GM23338 (cell line): ENCODE data around the gene SLC25A44.

ENCODE experiments used
- EZH2 ChIP-seq: fragments of 200-600 bp; sonication (generic); IDR thresholded peaks from one replicate; pipeline ENCODE4 v1.8.0; 2017; ENCODE audit warnings: antibody characterized with exemption, mild to moderate bottlenecking, low read depth; ENCODE audit not compliant: unreplicated experiment
- POLR2AphosphoS5 ChIP-seq: IDR thresholded peaks from 2 replicates; pipeline ENCODE4 v1.6.1; 2016; ENCODE audit warnings: antibody characterized with exemption, low read depth
- TF ChIP-seq, protein P1 (sequence below), 2 experiments: fragments of 200-600 bp in 1 of 2; sonication (generic) in 1 of 2; conservative IDR thresholded peaks; 2 replicates each; pipeline versions ENCODE4 v1.5.1 to v1.6.1; 2016 to 2017; ENCODE audit warnings: antibody characterized with exemption in 2 of 2, low read depth in 2 of 2, mild to moderate bottlenecking in 2 of 2, moderate library complexity in 1 of 2

- TF ChIP-seq, protein P1, sequence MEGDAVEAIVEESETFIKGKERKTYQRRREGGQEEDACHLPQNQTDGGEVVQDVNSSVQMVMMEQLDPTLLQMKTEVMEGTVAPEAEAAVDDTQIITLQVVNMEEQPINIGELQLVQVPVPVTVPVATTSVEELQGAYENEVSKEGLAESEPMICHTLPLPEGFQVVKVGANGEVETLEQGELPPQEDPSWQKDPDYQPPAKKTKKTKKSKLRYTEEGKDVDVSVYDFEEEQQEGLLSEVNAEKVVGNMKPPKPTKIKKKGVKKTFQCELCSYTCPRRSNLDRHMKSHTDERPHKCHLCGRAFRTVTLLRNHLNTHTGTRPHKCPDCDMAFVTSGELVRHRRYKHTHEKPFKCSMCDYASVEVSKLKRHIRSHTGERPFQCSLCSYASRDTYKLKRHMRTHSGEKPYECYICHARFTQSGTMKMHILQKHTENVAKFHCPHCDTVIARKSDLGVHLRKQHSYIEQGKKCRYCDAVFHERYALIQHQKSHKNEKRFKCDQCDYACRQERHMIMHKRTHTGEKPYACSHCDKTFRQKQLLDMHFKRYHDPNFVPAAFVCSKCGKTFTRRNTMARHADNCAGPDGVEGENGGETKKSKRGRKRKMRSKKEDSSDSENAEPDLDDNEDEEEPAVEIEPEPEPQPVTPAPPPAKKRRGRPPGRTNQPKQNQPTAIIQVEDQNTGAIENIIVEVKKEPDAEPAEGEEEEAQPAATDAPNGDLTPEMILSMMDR (conservative IDR thresholded peaks at IDR 0.05; ENCODE audit: low read depth in 2 of 2): no peak
- TF ChIP-seq EZH2: no peak
- no peak for TF ChIP-seq POLR2AphosphoS5
These were observed 372 bp downstream of the SLC25A44 start for GRCh38 chr1:156194300-156194652.
